Measurements from ENCODE around the gene MUC16.
"Not testable (repeated sequence)": the region's sequence is repeated elsewhere in the genome, so short reads cannot be mapped to it uniquely, and the experiment has no call there.

The MUC16 gene

GRCh38 chr19:9009935-9010651, at the start of gene MUC16:
Gene MUC16, minus strand, starts transcription at chr19:9010409.
- DNase-seq, result no peak

GRCh38 chr19:9058905-9059667, 48.9 kb upstream of the MUC16 start:
- no peak for DNase-seq

GRCh38 chr19:9057505-9058258, 47.5 kb upstream of the MUC16 start:
- DNase-seq, result no peak

GRCh38 chr19:9056131-9056530, 45.9 kb upstream of the MUC16 start:
- DNase-seq, result not testable (repeated sequence)

- peak in 1 of 3 experiments; percentile 7 for DNase-seq
Measured at GRCh38 chr19:9054765-9055164, 44.6 kb upstream of the MUC16 start.

- no peak for DNase-seq
Measured at GRCh38 chr19:9054207-9054606, 44.0 kb upstream of the MUC16 start.

GRCh38 chr19:9053674-9054073, 43.5 kb upstream of the MUC16 start:
- DNase-seq, result not testable (repeated sequence)

- DNase-seq, result no peak
Measured at GRCh38 chr19:9052894-9053293, 42.7 kb upstream of the MUC16 start.

- DNase-seq, result no peak
Measured at GRCh38 chr19:9046694-9047093, 36.5 kb upstream of the MUC16 start.

- DNase-seq, result no peak
Measured at GRCh38 chr19:9044449-9044848, 34.2 kb upstream of the MUC16 start.

- no peak for DNase-seq
Measured at GRCh38 chr19:9043524-9043923, 33.3 kb upstream of the MUC16 start.

GRCh38 chr19:9041023-9041422, 30.8 kb upstream of the MUC16 start:
- no peak for DNase-seq

- DNase-seq, result no peak
Measured at GRCh38 chr19:9040131-9040530, 29.9 kb upstream of the MUC16 start.

- no peak for DNase-seq
Measured at GRCh38 chr19:9039728-9040127, 29.5 kb upstream of the MUC16 start.

- DNase-seq, result no peak
Measured at GRCh38 chr19:9037400-9038062, 27.3 kb upstream of the MUC16 start.

GRCh38 chr19:9032136-9032631, 22.0 kb upstream of the MUC16 start:
- peak in 1 of 3 experiments; percentile 17 for DNase-seq

- DNase-seq, result no peak
Measured at GRCh38 chr19:9018163-9018875, 8.1 kb upstream of the MUC16 start.

- DNase-seq, result no peak
Measured at GRCh38 chr19:9014803-9015202, 4.6 kb upstream of the MUC16 start.

GRCh38 chr19:9013988-9014387, 3.8 kb upstream of the MUC16 start:
- no peak for DNase-seq

- DNase-seq, result no peak
Measured at GRCh38 chr19:9011875-9012274, 1.7 kb upstream of the MUC16 start.

GRCh38 chr19:9010693-9011092, 484 bp upstream of the MUC16 start:
- no peak for DNase-seq

- DNase-seq, result no peak
Measured at GRCh38 chr19:9009431-9009830, 778 bp downstream of the MUC16 start.

Data from NCI-H1417 (cell line).